Measurements from ENCODE around the gene SLC5A9. TPM values are rescaled to one million over a fixed set of nuclear protein-coding genes. Genes with fewer than 3 reads are reported as not detected.

SLC5A9 gene
- total RNA-seq, 1 donor from 2014 or later = not detected

Other genes with a start within 250 kb of the SLC5A9 start
- gene TRABD2B, start 225.3 kb upstream of the SLC5A9 start, total RNA-seq = 0.05 and 0.06 TPM in 2 replicates
- 3.1 and 4.2 TPM in 2 replicates for gene SPATA6, start 249.5 kb downstream of the SLC5A9 start, total RNA-seq

Measured in glomerular endothelial cell (primary cell).